ENCODE measurements around the gene DUSP5.
A peak's percentile ranks its signal among the peaks of the same experiment; 100 is the strongest.

DUSP5 gene

DNA sequence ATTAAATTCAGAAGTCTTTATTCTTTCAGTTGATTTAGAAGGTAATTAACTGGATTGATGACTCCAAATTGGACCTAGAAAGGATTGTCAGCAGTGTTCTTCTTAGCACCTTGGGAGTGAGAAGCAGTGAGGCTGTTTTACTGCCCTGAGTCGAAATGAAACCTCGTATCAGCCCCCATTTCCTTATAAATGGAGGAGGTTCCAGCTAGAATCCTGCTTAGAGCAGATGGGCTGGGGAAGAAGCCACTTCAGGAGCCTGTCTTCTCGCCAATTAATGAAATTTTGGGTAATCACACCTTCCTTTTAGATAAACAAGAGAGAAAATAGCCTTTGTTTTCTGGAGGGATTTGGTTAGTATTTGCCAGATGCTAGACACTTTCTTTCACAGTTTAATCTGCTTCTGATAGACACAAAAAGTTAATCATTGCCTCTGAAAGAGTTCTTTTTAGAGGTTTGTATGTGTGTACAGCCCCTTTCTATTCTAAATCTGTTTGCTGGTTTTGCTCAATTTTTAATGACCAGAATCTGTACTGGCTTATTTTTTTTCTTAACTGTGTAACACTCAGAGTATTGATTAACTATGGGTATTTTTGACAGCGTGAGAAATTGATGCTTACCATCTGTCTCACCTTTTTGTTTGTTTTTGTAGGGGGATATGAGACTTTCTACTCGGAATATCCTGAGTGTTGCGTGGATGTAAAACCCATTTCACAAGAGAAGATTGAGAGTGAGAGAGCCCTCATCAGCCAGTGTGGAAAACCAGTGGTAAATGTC lies 4.6 kb downstream of the DUSP5 start:
- DNase-seq, result no peak

GRCh38 chr10:110502851-110503301 lies 5.2 kb downstream of the DUSP5 start:
- DNase-seq, result no peak

- no peak for DNase-seq
Observed at GRCh38 chr10:110503528-110504110, 5.9 kb downstream of the DUSP5 start.

- DNase-seq, result peak; percentile 62 to 65
Observed at GRCh38 chr10:110504111-110504735, 6.5 kb downstream of the DUSP5 start.

- no peak for DNase-seq
Observed at GRCh38 chr10:110505130-110505770, 7.5 kb downstream of the DUSP5 start.

- no peak for DNase-seq
Observed at GRCh38 chr10:110506448-110506847, 8.7 kb downstream of the DUSP5 start.

DNA sequence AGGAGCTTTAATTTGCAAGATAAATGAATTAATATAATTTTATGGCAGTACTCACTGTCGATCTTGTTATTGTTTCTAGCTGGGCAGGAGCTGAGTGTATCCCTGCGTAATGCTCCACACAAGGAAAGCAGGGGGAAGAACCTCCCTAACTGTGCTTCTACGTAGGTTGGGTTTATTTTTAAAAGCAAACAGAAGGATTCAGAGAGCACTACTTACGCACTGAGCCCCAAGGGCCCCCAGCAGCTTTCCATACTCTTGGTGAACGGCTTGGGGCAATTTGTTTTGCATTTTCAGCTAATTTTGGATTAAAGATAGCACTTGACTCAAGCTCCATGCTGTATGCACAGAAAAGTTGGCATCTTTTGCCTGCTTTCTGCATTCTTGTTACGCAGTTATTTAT lies 9.6 kb downstream of the DUSP5 start:
- DNase-seq, result no peak

GRCh38 chr10:110508159-110508788 lies 10.6 kb downstream of the DUSP5 start:
- DNase-seq, result no peak

GRCh38 chr10:110508806-110509544 lies 11.3 kb downstream of the DUSP5 start:
- no peak for DNase-seq

DNA sequence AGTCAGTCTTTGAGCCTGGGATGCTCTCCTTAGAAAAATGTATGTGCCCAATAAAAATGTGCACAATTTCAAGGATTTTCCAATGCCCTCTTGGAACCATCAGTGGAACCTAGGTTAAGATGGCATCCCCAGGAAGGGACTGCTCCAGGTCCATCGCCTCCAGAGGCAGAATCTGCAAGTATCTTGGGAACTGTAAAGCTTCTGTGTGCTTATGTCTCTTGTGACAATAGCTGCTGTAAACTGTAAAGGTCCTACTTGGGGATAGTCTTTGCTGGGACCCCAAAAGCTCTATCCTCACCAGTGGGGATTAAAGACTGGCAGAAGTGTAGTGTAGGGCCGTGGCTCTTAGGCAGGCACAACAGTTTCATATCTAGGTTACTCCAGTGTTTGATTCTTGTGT lies 11.9 kb downstream of the DUSP5 start:
- no peak for DNase-seq

- no peak for DNase-seq
Observed at GRCh38 chr10:110510086-110510485, 12.4 kb downstream of the DUSP5 start.

- DNase-seq, result no peak
Observed at GRCh38 chr10:110510730-110511129, 13.0 kb downstream of the DUSP5 start.

DNA sequence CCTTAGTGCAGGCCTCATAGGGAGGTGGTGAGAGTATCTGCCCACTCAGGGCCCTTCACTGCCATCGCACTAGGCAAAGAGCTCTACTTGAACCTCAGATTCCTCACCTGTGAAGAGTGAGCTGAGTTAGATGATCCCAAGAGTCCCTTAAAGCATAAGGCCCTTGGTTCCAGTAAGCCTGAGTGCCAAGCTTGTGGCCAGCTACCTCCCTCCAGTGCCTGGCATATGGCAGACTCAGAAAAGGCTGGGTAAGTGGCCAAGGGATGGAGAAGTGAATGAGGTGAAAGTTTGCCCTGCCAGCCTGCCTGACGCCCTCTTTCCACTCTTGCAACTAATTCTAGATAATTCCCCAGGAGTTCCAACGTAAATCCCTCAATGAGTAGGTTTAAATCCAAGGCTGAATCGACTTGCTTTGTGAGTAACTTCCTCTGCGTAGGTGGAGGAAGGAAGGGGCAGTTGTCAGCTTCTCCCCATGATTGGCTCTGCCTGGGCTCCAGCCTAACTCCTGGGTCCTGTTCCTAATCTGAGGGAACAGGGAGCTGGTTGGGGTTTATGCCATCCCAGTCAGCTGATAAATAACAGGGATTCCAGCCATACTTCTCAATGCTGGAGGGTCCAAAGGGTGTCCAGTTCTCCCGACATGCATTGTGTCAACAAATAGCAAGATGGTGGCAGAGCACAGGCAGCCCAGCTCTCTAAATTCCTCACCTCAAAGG lies 14.2 kb downstream of the DUSP5 start:
- DNase-seq, result no peak

DNA sequence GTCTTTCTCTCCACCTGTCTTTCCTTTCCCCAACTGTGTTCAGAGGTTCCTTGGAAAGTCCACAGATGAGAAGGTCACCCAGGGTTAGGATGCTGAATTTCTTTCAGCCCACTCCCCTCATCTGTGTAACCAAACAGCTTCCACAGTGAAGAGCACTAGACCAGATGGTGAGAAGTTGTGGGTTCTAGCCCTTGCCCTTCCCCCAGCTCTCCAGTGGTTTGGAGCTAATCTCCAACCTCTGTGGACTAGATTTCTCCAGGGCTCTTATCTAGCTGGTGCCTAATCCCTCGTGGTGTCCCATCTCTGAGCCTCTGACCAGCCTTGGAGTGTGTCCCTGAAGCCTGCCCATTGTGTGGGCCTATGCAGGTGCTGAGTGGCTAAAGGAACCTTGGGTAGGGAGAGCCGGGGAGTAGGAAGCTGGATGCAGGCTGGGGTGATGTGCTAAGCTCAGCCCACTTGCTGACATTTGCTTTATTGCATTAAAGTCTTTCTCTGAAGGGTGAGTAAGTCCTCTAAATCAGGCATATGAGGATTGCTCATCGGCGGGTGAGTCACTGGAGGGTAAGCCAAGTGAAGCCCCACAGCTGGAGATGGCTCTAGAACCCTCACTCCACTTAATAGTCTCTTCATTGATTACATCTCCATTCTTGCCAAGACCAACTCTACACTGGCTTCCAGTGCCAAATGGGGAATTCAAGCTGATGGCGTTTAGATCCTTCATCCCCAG lies 14.9 kb downstream of the DUSP5 start:
- DNase-seq, result peak; percentile 67 to 73

GRCh38 chr10:110513949-110514348 lies 16.2 kb downstream of the DUSP5 start:
- DNase-seq, result no peak

- no peak for DNase-seq
Observed at GRCh38 chr10:110514848-110515247, 17.1 kb downstream of the DUSP5 start.

GRCh38 chr10:110516815-110517492 lies 19.2 kb downstream of the DUSP5 start:
- no peak for DNase-seq

DNA sequence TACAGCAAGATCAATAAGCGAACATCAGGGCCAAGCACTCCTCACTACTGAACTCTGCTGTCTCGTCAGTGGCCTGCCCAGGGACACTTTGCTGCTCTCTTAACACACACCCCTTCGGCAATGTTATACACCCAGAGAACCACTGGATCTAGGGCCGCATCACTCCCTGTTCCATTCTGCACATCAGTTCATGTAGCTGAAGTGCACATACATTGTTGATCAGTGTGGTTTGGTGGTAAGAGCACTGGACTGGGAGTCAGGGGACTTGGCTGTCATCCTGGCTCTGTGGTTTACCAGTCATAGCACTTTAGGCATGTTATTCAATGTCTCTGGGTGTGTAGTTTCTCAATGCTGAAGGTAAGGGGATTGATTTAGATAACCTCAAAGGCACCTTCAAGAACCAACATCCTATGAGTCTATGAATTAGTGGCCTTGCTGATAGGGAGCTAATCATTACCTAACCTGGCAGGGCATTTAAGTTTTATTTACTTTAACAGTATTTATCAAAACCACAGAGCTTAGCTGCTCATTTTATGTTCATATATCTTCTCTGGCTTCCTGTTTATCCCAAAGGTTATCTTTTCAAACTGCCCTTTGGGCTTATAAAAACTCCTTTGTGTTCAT lies 24.8 kb downstream of the DUSP5 start:
- no peak for DNase-seq

DNA sequence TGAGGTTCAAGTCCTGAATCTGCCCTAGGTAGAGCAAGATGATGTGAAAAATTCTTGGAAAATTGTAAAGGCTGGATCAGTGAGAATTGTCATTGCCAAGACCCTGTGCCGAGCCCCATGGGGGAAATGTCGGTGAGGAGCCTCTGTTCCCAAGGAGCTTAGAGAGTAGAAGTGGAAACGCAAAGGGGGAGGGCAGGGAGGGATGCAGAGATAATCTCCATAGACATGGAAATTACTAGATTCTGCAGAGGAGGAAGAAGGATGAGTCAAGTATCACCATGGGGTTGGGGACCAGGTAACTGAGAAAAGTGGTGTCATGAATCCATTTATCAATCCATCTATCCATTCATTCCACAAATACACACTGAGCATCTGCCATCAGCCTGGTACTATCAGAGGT lies 26.0 kb downstream of the DUSP5 start:
- DNase-seq, result no peak

Measured in activated CD4-positive, alpha-beta T cell treated with anti-CD3 and anti-CD28 coated beads for 4 hours (primary cell).